ENCODE results near the gene CCDC197. TPM values are rescaled to one million over a fixed set of nuclear protein-coding genes. Genes with fewer than 3 reads are reported as not detected.
A peak's percentile ranks its signal among the peaks of the same experiment; 100 is the strongest.

The CCDC197 gene
- total and polyA plus RNA-seq, 4 donors: not detected

DNA sequence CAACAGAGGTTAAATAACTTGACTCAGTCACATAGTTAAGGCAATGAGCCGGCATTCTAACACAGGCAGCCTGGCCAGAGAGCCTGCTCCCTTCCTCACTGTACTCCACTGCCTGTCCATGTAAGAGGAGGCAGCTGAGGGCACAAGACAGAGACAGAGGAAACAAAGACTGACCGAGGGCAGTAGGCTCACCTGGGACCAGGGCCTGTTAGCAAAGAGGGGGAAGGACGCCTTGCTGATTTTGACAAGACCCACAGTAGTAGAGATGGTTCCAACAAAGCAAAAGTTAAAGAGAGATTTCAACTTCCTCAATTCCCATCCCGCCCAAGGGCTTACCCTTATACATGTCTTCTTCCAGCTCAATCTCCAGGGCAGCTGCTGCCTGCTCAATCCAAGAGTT is 55.6 kb downstream of the CCDC197 start:
- no peak overlapping the region for H3K27ac ChIP-seq (ENCODE audit: low read depth in 1 of 2, low read length in 2 of 2)
- no peak overlapping the region for H3K4me3 ChIP-seq (ENCODE audit: low read depth in 1 of 3, low read length in 3 of 3)
- peaks cover 7 to 67% (median 51%) of the 10 kb centered on the region in 4 donors for H3K36me3 ChIP-seq (ENCODE audit: control insufficient read depth in 4 of 4, insufficient read depth in 3 of 4, low read depth in 1 of 4, low read length in 3 of 4)
- H3K27me3 ChIP-seq (ENCODE audit: control insufficient read depth in 4 of 4, insufficient read depth in 4 of 4, low read length in 3 of 4): no peaks in the 10 kb centered on the region
- TF ChIP-seq HNF4A (conservative IDR thresholded peaks at IDR 0.05) (no peak), GABPA (IDR thresholded peaks at IDR 0.05 in 1 of 2, conservative IDR thresholded peaks at IDR 0.05 in 1 of 2) (no peak), RXRA (IDR thresholded peaks at IDR 0.05) (no peak), RAD21 (IDR thresholded peaks at IDR 0.05) (no peak), FOXA1 (IDR thresholded peaks at IDR 0.05) (no peak), YY1 (IDR thresholded peaks at IDR 0.05) (no peak), EGR1 (IDR thresholded peaks at IDR 0.05; ENCODE audit: low read depth in 2 of 2) (no peak), SP1 (IDR thresholded peaks at IDR 0.05) (no peak), JUND (IDR thresholded peaks at IDR 0.05) (no peak), NR2F2 (IDR thresholded peaks at IDR 0.05) (no peak), TAF1 (conservative IDR thresholded peaks at IDR 0.05) (no peak), HNF4G (IDR thresholded peaks at IDR 0.05) (no peak)
- TF ChIP-seq, protein P1, sequence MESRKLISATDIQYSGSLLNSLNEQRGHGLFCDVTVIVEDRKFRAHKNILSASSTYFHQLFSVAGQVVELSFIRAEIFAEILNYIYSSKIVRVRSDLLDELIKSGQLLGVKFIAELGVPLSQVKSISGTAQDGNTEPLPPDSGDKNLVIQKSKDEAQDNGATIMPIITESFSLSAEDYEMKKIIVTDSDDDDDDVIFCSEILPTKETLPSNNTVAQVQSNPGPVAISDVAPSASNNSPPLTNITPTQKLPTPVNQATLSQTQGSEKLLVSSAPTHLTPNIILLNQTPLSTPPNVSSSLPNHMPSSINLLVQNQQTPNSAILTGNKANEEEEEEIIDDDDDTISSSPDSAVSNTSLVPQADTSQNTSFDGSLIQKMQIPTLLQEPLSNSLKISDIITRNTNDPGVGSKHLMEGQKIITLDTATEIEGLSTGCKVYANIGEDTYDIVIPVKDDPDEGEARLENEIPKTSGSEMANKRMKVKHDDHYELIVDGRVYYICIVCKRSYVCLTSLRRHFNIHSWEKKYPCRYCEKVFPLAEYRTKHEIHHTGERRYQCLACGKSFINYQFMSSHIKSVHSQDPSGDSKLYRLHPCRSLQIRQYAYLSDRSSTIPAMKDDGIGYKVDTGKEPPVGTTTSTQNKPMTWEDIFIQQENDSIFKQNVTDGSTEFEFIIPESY (IDR thresholded peaks at IDR 0.05): no peak
- TF ChIP-seq, protein P2, sequence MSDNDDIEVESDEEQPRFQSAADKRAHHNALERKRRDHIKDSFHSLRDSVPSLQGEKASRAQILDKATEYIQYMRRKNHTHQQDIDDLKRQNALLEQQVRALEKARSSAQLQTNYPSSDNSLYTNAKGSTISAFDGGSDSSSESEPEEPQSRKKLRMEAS (IDR thresholded peaks at IDR 0.05): no peak
- TF ChIP-seq, protein P3, sequence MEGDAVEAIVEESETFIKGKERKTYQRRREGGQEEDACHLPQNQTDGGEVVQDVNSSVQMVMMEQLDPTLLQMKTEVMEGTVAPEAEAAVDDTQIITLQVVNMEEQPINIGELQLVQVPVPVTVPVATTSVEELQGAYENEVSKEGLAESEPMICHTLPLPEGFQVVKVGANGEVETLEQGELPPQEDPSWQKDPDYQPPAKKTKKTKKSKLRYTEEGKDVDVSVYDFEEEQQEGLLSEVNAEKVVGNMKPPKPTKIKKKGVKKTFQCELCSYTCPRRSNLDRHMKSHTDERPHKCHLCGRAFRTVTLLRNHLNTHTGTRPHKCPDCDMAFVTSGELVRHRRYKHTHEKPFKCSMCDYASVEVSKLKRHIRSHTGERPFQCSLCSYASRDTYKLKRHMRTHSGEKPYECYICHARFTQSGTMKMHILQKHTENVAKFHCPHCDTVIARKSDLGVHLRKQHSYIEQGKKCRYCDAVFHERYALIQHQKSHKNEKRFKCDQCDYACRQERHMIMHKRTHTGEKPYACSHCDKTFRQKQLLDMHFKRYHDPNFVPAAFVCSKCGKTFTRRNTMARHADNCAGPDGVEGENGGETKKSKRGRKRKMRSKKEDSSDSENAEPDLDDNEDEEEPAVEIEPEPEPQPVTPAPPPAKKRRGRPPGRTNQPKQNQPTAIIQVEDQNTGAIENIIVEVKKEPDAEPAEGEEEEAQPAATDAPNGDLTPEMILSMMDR (IDR thresholded peaks at IDR 0.05; ENCODE audit: low read depth, low read length, missing input control): no peak
- H3K4me1 ChIP-seq (ENCODE audit: control insufficient read depth in 4 of 4, insufficient read depth in 4 of 4, low read length in 3 of 4): peaks cover 6 to 23% (median 14%) of the 10 kb centered on the region in 4 donors
- H3K9ac ChIP-seq (ENCODE audit: low read depth in 1 of 2, low read length in 2 of 2): no peak overlapping the region
- H3K9me3 ChIP-seq (ENCODE audit: control insufficient read depth in 4 of 4, low read length in 3 of 4): no peaks in the 10 kb centered on the region
- peak; percentile 20 for DNase-seq (ENCODE audit: low spot score)
- 95% methylated on average over 4 of the region's 4 CpGs for WGBS

DNA sequence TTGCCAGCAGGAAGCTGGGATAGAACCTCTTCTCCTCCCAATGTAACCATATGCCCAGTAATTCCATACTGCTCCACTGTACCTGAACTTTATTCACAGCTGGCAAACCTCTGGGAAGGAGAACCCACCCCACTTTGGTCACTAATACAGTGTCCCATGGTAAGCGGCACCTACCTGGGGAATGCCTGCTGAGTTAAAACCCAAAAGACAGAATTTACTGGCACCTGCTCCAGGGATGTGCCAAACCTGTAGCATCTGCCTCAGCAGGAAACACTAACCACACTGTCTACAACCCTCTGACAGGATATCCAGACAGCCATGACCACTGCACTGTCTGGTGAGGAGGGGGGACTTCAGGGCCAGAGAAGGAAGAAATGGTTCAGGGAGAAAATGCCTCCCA is 57.3 kb downstream of the CCDC197 start:
- Histone ChIP-seq H3K27me3 (ENCODE audit: control insufficient read depth in 4 of 4, insufficient read depth in 4 of 4, low read length in 3 of 4) (no peaks in the 10 kb centered on the region), H3K4me1 (ENCODE audit: control insufficient read depth in 4 of 4, insufficient read depth in 4 of 4, low read length in 3 of 4) (peaks cover 10 to 40% (median 30%) of the 10 kb centered on the region in 4 donors), H3K9ac (ENCODE audit: low read depth in 1 of 2, low read length in 2 of 2) (no peak overlapping the region), H3K4me3 (ENCODE audit: low read depth in 1 of 3, low read length in 3 of 3) (no peak overlapping the region), H3K36me3 (ENCODE audit: control insufficient read depth in 4 of 4, insufficient read depth in 3 of 4, low read depth in 1 of 4, low read length in 3 of 4) (peaks cover 7 to 49% (median 38%) of the 10 kb centered on the region in 4 donors), H3K9me3 (ENCODE audit: control insufficient read depth in 4 of 4, low read length in 3 of 4) (no peaks in the 10 kb centered on the region), H3K27ac (ENCODE audit: low read depth in 1 of 2, low read length in 2 of 2) (no peak overlapping the region)
- TF ChIP-seq YY1 (IDR thresholded peaks at IDR 0.05): no peak
- no peak for TF ChIP-seq RXRA (IDR thresholded peaks at IDR 0.05)
- no peak for TF ChIP-seq NR2F2 (IDR thresholded peaks at IDR 0.05)
- TF ChIP-seq, protein P2 (IDR thresholded peaks at IDR 0.05): no peak
- no peak for TF ChIP-seq HNF4G (IDR thresholded peaks at IDR 0.05)
- no peak for TF ChIP-seq EGR1 (IDR thresholded peaks at IDR 0.05; ENCODE audit: low read depth in 2 of 2)
- TF ChIP-seq SP1 (IDR thresholded peaks at IDR 0.05): no peak
- TF ChIP-seq, protein P4, sequence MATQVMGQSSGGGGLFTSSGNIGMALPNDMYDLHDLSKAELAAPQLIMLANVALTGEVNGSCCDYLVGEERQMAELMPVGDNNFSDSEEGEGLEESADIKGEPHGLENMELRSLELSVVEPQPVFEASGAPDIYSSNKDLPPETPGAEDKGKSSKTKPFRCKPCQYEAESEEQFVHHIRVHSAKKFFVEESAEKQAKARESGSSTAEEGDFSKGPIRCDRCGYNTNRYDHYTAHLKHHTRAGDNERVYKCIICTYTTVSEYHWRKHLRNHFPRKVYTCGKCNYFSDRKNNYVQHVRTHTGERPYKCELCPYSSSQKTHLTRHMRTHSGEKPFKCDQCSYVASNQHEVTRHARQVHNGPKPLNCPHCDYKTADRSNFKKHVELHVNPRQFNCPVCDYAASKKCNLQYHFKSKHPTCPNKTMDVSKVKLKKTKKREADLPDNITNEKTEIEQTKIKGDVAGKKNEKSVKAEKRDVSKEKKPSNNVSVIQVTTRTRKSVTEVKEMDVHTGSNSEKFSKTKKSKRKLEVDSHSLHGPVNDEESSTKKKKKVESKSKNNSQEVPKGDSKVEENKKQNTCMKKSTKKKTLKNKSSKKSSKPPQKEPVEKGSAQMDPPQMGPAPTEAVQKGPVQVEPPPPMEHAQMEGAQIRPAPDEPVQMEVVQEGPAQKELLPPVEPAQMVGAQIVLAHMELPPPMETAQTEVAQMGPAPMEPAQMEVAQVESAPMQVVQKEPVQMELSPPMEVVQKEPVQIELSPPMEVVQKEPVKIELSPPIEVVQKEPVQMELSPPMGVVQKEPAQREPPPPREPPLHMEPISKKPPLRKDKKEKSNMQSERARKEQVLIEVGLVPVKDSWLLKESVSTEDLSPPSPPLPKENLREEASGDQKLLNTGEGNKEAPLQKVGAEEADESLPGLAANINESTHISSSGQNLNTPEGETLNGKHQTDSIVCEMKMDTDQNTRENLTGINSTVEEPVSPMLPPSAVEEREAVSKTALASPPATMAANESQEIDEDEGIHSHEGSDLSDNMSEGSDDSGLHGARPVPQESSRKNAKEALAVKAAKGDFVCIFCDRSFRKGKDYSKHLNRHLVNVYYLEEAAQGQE (IDR thresholded peaks at IDR 0.05): no peak
- no peak for TF ChIP-seq GABPA (IDR thresholded peaks at IDR 0.05 in 1 of 2, conservative IDR thresholded peaks at IDR 0.05 in 1 of 2)
- no peak for TF ChIP-seq FOXA2 (IDR thresholded peaks at IDR 0.05)
- TF ChIP-seq, protein P1 (IDR thresholded peaks at IDR 0.05): no peak
- TF ChIP-seq TAF1 (conservative IDR thresholded peaks at IDR 0.05): no peak
- TF ChIP-seq, protein P3 (IDR thresholded peaks at IDR 0.05; ENCODE audit: low read depth, low read length, missing input control): no peak
- TF ChIP-seq FOXA1 (IDR thresholded peaks at IDR 0.05): no peak
- TF ChIP-seq, protein P5, sequence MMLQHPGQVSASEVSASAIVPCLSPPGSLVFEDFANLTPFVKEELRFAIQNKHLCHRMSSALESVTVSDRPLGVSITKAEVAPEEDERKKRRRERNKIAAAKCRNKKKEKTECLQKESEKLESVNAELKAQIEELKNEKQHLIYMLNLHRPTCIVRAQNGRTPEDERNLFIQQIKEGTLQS (IDR thresholded peaks at IDR 0.05): no peak
- no peak for TF ChIP-seq JUND (IDR thresholded peaks at IDR 0.05)
- WGBS: 98% methylated on average over 1 of the region's 1 CpG
- DNase-seq (ENCODE audit: low spot score): peak; percentile 14
